Skeletal muscle satellite cell (primary cell): ENCODE data around the gene RPL13. TPM values are rescaled to one million over a fixed set of nuclear protein-coding genes. Genes with fewer than 3 reads are reported as not detected.

Experiments used
- H3K27me3 ChIP-seq: 2 replicates; pipeline ENCODE4 v1.7.0; 2013; ENCODE audit warnings: low read length; ENCODE audit not compliant: control insufficient read depth, insufficient read depth
- H3K36me3 ChIP-seq: 2 replicates; pipeline ENCODE4 v1.7.0; 2013; ENCODE audit warnings: mild to moderate bottlenecking, control low read depth, low read length; ENCODE audit not compliant: insufficient read depth
- H3K4me1 ChIP-seq: 2 replicates; pipeline ENCODE4 v1.7.0; 2013; ENCODE audit warnings: low read length; ENCODE audit not compliant: control insufficient read depth, insufficient read depth
- H3K4me2 ChIP-seq: 2 replicates; pipeline ENCODE4 v1.7.0; 2013; ENCODE audit warnings: mild to moderate bottlenecking, low read length
- H3K4me3 ChIP-seq: 2 replicates; pipeline ENCODE4 v1.7.0; 2013; ENCODE audit warnings: low read length
- H3K9ac ChIP-seq: 2 replicates; pipeline ENCODE4 v1.7.0; 2013; ENCODE audit warnings: mild to moderate bottlenecking, low read depth, low read length, moderate library complexity
- H3K9me3 ChIP-seq: replicated peaks from 2 replicates; pipeline ENCODE4 v1.7.0; 2013; ENCODE audit warnings: mild to moderate bottlenecking, control low read depth, low read length
- small RNA-seq: library from RNA; depleted of rRNA; stranded (forward); fragments of <200 nt; gene quantifications from one replicate; pipeline ENCODE3, GENCODE V24; 2012

The RPL13 gene

GRCh38 chr16:89606006-89606405 is 45.5 kb downstream of the RPL13 start:
- Histone ChIP-seq H3K9ac (no peak overlapping the region), H3K4me3 (no peak overlapping the region)

GRCh38 chr16:89607453-89607852 is 47.0 kb downstream of the RPL13 start:
- Histone ChIP-seq H3K9ac (no peak overlapping the region), H3K4me1 (peaks cover 19% of the 10 kb centered on the region), H3K4me3 (no peak overlapping the region), H3K9me3 (no peaks in the 10 kb centered on the region), H3K4me2 (no peak overlapping the region), H3K27me3 (no peaks in the 10 kb centered on the region), H3K36me3 (no peaks in the 10 kb centered on the region)

More at GRCh38 chr16:89606006-89606405, 45.5 kb downstream of the RPL13 start:
- Histone ChIP-seq H3K27me3 (no peaks in the 10 kb centered on the region), H3K4me2 (no peak overlapping the region), H3K36me3 (no peaks in the 10 kb centered on the region), H3K4me1 (peaks cover 30% of the 10 kb centered on the region), H3K9me3 (no peaks in the 10 kb centered on the region)

- no peaks in the 10 kb centered on the region for H3K36me3 ChIP-seq
- no peak overlapping the region for H3K4me3 ChIP-seq
Observed at GRCh38 chr16:89607937-89608740, 47.7 kb downstream of the RPL13 start.

GRCh38 chr16:89610108-89610453 is 49.6 kb downstream of the RPL13 start:
- no peaks in the 10 kb centered on the region for H3K9me3 ChIP-seq

More at GRCh38 chr16:89607937-89608740, 47.7 kb downstream of the RPL13 start:
- H3K4me1 ChIP-seq = peaks cover 17% of the 10 kb centered on the region
- no peaks in the 10 kb centered on the region for H3K27me3 ChIP-seq
- no peak overlapping the region for H3K4me2 ChIP-seq
- no peaks in the 10 kb centered on the region for H3K9me3 ChIP-seq
- no peak overlapping the region for H3K9ac ChIP-seq

GRCh38 chr16:89612415-89613166 is 52.1 kb downstream of the RPL13 start:
- H3K9me3 ChIP-seq = no peaks in the 10 kb centered on the region
- peaks cover 18% of the 10 kb centered on the region for H3K4me1 ChIP-seq
- no peaks in the 10 kb centered on the region for H3K36me3 ChIP-seq
- H3K27me3 ChIP-seq = no peaks in the 10 kb centered on the region
- H3K9ac ChIP-seq = no peak overlapping the region
- H3K4me2 ChIP-seq = no peak overlapping the region
- no peak overlapping the region for H3K4me3 ChIP-seq

More at GRCh38 chr16:89610108-89610453, 49.6 kb downstream of the RPL13 start:
- H3K36me3 ChIP-seq = no peaks in the 10 kb centered on the region
- H3K9ac ChIP-seq = no peak overlapping the region
- H3K4me1 ChIP-seq = peaks cover 18% of the 10 kb centered on the region
- no peak overlapping the region for H3K4me2 ChIP-seq
- H3K27me3 ChIP-seq = no peaks in the 10 kb centered on the region
- no peak overlapping the region for H3K4me3 ChIP-seq

- Histone ChIP-seq H3K4me1 (peaks cover 18% of the 10 kb centered on the region), H3K9ac (no peak within 1 kb of the TSS), H3K9me3 (no peaks in the 10 kb centered on the region), H3K4me3 (no peak within 1 kb of the TSS), H3K27me3 (no peaks in the 10 kb centered on the region), H3K36me3 (no peaks in the 10 kb centered on the region), H3K4me2 (no peak within 1 kb of the TSS)
Observed at GRCh38 chr16:89613231-89613953, 52.9 kb downstream of the RPL13 start, which contains the start of gene DPEP1. Gene DPEP1, plus strand, starts transcription at chr16:89613642. Its CDS starts 16,769 bp downstream, at chr16:89630411.

GRCh38 chr16:89613954-89614459 is 53.5 kb downstream of the RPL13 start:
- Histone ChIP-seq H3K9me3 (no peaks in the 10 kb centered on the region), H3K4me3 (no peak overlapping the region), H3K27me3 (no peaks in the 10 kb centered on the region), H3K36me3 (no peaks in the 10 kb centered on the region), H3K4me2 (no peak overlapping the region), H3K9ac (no peak overlapping the region), H3K4me1 (peaks cover 13% of the 10 kb centered on the region)

Small RNA genes lying within 50 kb of the gene (small RNA-seq; reads per million reads assigned to genes)
- gene SNORD68 = not detected
